Measurements from ENCODE around the gene EPB41L2.

DNA sequence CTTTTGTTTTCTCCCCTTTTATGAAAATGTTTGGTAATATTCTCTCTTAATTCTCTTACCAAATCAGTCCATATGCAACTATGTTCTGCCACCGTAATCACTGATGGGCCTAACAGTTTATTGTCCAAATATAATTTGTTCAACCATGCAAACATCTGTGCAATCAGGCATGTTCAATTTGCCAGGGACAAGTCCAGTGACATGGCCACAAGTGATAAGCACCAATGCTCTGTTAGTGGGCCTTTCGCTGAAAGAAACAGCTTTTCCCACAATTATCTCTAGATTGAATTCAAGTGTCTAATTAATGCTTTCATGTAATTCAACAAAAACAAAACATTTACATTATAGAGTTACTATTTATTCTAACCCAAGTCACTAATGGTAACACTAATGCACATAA, 53.3 kb downstream of the EPB41L2 start:
- TF ChIP-seq, protein P1, sequence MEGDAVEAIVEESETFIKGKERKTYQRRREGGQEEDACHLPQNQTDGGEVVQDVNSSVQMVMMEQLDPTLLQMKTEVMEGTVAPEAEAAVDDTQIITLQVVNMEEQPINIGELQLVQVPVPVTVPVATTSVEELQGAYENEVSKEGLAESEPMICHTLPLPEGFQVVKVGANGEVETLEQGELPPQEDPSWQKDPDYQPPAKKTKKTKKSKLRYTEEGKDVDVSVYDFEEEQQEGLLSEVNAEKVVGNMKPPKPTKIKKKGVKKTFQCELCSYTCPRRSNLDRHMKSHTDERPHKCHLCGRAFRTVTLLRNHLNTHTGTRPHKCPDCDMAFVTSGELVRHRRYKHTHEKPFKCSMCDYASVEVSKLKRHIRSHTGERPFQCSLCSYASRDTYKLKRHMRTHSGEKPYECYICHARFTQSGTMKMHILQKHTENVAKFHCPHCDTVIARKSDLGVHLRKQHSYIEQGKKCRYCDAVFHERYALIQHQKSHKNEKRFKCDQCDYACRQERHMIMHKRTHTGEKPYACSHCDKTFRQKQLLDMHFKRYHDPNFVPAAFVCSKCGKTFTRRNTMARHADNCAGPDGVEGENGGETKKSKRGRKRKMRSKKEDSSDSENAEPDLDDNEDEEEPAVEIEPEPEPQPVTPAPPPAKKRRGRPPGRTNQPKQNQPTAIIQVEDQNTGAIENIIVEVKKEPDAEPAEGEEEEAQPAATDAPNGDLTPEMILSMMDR (IDR thresholded peaks at IDR 0.05), result no peak
- TF ChIP-seq POLR2AphosphoS5 (IDR thresholded peaks at IDR 0.05) (no peak), POLR2A (IDR thresholded peaks at IDR 0.05; ENCODE audit: low read depth) (no peak)

All from esophagus muscularis mucosa (tissue), 3 donors.